SJCRH30 (cell line): ENCODE data around the gene FHAD1. TPM values are rescaled to one million over a fixed set of nuclear protein-coding genes. Genes with fewer than 3 reads are reported as not detected.

Experiments
- DNase-seq, 2 experiments: peaks; one replicate each; pipeline ENCODE4 v3.0.0-alpha.2; 2015 to 2020
- H3K27ac ChIP-seq: fragments of 250-450 bp; sonication (Bioruptor Pico); 2 replicates; pipeline ENCODE4 v1.5.1; 2020; ENCODE audit warnings: mild to moderate bottlenecking, moderate library complexity
- H3K27me3 ChIP-seq: fragments of 250-450 bp; sonication (Bioruptor Pico); 2 replicates; pipeline ENCODE4 v1.5.1; 2020; ENCODE audit warnings: mild to moderate bottlenecking, moderate library complexity
- H3K36me3 ChIP-seq: fragments of 250-450 bp; sonication (Bioruptor Pico); 2 replicates; pipeline ENCODE4 v1.5.1; 2020; ENCODE audit warnings: mild to moderate bottlenecking, moderate library complexity
- H3K4me1 ChIP-seq: fragments of 250-450 bp; sonication (Bioruptor Pico); 2 replicates; pipeline ENCODE4 v1.5.1; 2020; ENCODE audit warnings: mild to moderate bottlenecking, moderate library complexity
- H3K4me3 ChIP-seq: fragments of 250-450 bp; sonication (Bioruptor Pico); 2 replicates; pipeline ENCODE4 v1.5.1; 2020; ENCODE audit warnings: mild to moderate bottlenecking, moderate library complexity
- H3K9me3 ChIP-seq: fragments of 250-450 bp; sonication (Bioruptor Pico); replicated peaks from 2 replicates; pipeline ENCODE4 v1.5.1; 2020; ENCODE audit warnings: mild to moderate bottlenecking, moderate library complexity
- total RNA-seq: library from RNA; depleted of rRNA; stranded (reverse); fragments of >200 nt; shearing (Covaris generic); gene quantifications from 2 replicates; pipeline ENCODE4 v1.2.3, GENCODE V29; 2014

FHAD1 gene
- total RNA-seq, 1 experiment from 2014 or later = 1.7 TPM

DNA sequence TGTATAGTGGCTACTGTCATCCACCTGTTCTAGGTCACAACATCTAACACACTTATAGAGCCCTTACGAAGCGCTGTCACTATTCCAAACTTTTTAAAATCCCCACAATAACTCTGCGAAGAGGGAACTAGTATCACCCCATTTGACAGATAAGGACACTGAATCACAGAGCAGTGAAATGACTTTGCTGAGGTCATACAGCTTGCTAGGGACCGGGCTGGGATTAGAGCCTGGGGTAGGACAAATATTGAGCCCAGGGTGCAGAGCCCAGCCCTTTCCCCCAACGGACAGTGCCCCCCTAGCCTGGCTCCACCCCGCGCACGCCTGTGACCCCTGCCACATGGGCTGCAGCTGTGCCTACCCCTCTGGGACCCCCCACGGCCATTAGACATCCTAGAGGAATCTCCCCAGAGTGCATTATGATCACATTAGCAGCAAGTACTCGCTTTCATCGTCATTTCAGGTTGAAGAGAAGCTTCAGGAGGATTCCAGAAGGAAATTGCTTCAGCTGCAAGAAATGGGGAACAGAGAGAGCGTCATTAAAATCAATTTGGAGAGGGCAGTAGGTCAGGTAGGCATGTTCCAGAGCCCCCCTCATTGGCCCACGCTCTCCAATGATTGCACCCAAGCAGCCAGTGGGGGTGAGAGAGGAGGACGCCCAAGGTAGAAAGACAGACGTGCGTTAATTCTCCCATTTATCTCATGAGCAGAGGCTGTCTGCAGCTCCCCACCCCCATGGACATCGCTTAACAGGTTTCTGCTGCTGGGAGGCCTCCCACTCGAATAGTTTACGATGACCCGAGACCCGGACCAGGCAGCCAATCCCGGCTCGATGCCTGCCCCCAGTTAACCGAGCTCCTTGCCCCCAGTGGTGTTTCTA, 77.2 kb downstream of the FHAD1 start:
- DNase-seq = peak; percentile 51 to 61

DNA sequence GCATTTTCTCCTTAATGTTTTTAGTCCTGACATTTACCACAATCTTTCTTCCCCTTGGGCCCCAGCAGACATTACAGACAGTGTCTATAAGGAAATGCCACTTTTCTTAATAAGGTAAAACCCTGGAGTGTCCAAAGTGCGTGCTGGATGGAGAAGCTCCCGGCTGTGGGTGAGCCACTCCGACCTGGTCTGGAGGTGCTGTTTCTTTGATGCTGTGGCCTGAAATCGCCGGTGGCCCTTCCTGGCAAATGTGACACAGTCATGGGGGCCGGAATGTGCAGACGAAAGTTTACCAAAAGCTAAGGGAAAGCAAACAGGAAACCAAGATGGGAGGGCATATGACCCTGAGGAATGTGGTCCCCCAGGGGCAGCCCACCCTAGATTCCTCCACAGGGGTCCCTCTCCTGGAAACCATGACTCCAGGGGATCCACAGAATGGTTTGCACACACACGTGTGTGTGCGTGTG, 77.9 kb downstream of the FHAD1 start:
- no peaks in the 10 kb centered on the region for H3K27me3 ChIP-seq
- H3K27ac ChIP-seq = no peak overlapping the region
- H3K36me3 ChIP-seq = no peaks in the 10 kb centered on the region
- peaks cover 33% of the 10 kb centered on the region for H3K4me1 ChIP-seq
- DNase-seq = no peak
- no peaks in the 10 kb centered on the region for H3K9me3 ChIP-seq
- H3K4me3 ChIP-seq = peak overlapping the region; percentile 25

More for the DNA sequence above, 77.2 kb downstream of the FHAD1 start:
- H3K4me1 ChIP-seq = peaks cover 30% of the 10 kb centered on the region
- H3K36me3 ChIP-seq = no peaks in the 10 kb centered on the region
- peak overlapping the region; percentile 25 for H3K4me3 ChIP-seq
- no peak overlapping the region for H3K27ac ChIP-seq
- H3K9me3 ChIP-seq = no peaks in the 10 kb centered on the region
- H3K27me3 ChIP-seq = no peaks in the 10 kb centered on the region

DNA sequence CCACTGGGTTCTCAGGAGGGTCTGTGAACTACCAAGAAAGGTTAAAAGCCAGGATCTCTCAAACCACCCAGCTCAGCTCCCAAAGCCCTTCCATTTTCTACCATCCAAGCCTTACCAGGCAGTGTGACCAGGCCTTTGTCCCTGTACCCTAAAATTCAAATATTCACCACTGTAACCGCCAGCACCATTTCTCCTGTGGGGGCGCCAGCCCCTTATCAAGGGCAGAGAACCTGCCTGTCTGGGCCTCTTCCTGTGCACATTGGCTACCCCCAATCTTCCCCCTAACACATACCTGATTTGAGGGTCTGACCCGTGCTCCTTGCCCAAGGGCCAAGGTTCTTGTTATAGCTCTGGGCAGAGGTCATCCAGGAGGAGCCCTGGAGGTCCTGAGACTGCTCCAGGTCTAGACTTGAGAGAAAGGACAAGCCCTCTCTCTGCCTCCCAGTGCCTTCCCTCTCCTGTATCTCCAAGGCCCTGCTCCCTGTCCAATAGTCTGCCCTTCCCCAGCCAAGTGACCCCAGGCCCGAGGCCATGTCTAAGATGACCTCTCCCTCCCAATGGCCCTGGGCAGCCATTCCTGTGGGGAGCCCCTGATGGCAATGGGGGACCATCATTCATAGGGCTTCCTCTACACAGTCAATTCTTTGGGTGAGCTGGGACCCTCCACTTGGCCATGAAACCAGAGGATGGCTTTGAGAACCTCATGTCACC, 78.5 kb downstream of the FHAD1 start:
- no peaks in the 10 kb centered on the region for H3K27me3 ChIP-seq
- H3K4me3 ChIP-seq = no peak overlapping the region
- peaks cover 33% of the 10 kb centered on the region for H3K4me1 ChIP-seq
- H3K36me3 ChIP-seq = no peaks in the 10 kb centered on the region
- no peak overlapping the region for H3K27ac ChIP-seq
- H3K9me3 ChIP-seq = no peaks in the 10 kb centered on the region
- no peak for DNase-seq

DNA sequence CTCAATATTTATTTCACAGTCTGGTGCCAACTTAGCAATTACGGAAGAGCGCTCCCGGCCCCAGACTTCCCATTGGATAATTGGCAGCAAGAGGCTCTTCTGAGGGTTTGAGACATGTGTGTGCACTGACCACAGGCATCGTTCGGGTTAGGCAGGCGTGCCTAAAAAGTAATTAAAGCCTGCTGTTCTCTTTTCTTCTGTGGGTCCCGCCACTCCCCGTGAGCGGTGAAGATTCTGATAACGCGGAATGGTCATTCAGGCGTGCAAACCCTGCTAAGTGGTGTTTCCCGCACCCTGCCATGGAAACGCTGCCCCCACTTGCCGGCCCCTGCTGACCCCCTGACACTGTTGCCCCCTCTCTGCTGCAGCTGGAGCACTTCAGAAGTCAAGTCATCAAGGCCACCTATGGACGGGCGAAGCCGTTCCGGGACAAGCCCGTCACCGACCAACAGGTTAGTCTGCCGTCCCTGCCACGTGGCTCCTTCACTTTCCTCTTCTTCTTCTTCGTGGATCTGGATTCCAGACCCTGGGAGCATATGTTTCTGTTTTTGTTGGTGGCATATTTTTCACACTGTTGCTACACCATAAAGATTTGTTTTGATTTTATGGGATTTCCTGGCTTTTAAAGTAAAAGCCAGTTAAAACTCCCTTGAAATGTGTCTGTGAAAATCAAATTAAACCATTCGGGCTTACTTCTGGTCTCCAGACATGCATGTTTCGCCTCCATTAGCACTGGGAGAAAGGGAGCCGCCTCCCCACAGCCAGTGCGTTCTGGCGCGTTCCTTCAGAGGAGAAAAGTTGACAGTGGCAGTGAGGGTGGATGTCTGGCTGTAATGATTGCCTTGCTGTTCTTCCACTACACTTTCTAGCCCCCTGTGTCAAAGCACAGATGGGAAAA, 79.9 kb downstream of the FHAD1 start:
- Histone ChIP-seq H3K4me3 (peak overlapping the region; percentile 14), H3K4me1 (peaks cover 33% of the 10 kb centered on the region), H3K9me3 (no peaks in the 10 kb centered on the region), H3K27ac (no peak overlapping the region; the same call in 1 of the 2 replicates), H3K27me3 (no peaks in the 10 kb centered on the region), H3K36me3 (no peaks in the 10 kb centered on the region)
- peak; percentile 38 to 56 for DNase-seq

DNA sequence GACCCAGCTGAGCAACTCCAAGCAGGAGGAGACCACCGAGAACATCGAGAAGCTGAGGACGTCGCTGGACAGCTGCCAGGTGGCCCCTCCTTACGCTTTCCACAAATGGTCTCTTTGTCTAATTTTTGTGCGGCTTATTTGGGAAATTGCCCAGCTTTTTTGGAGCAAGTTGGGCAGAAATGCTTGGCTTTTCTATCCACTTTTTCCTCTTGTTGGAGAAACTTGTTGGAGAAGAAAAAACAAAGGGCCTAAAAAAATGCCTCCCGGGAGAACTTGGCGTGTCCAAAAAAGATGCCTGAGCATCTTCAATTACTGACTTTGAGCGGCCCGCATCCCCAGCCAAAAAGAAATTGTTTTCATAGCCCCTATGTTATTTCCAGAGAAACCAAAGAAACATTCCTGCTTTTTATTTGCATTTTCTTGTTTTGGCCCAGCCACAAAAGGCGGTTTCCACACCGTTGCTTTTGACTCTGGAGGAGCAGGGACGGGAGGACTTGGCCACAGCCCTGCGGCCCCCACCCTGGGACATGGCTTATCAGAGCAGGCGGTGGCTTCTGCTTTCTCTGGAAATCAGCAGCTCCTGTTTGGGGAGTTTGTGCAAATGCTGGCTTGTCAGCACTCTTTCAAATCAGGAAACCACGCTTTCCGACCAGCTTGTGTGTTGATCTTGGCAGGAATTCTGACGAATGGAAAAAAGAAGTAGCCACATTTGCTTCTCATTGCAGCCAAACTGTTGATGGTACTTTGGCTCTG, 81.5 kb downstream of the FHAD1 start:
- H3K4me1 ChIP-seq = peaks cover 37% of the 10 kb centered on the region
- no peaks in the 10 kb centered on the region for H3K27me3 ChIP-seq
- peak; percentile 64 to 73 for DNase-seq
- peak overlapping the region; percentile 2; the same call in 1 of the 2 replicates for H3K27ac ChIP-seq
- H3K36me3 ChIP-seq = no peaks in the 10 kb centered on the region
- peak overlapping the region; percentile 23 for H3K4me3 ChIP-seq
- H3K9me3 ChIP-seq = no peaks in the 10 kb centered on the region

DNA sequence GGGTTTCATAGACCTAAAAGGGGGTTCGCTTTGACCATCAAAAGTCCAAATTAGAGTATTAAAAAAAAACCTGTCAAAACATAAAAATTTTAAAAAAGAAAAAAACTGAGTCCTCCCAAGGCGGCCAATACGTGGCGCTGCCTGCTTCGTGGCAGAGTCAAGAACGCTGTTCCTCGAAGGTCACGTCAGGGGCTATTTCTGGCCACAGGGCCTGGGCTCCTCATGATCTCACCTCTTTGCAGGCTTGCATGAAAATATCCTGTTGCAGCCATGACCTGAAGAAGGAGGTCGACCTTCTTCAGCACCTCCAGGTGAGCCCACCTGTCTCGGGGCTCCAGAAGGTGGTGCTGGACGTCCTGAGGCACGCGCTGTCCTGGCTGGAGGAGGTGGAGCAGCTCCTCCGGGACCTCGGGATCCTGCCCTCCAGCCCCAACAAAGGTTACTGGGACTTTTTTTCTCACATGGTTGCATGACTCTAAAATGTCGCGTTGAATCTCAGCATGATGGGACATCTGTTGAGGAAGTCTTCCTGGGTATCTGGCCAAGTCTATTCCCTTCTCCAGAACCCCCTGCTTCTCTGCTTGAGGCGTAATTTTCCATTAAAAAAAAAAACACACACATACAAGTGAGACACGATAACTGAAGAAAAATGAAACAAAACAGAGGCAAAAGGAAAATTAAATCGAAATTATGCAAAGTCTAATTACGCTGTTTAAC, 82.2 kb downstream of the FHAD1 start:
- no peak overlapping the region; the same call in 1 of the 2 replicates for H3K27ac ChIP-seq

DNA sequence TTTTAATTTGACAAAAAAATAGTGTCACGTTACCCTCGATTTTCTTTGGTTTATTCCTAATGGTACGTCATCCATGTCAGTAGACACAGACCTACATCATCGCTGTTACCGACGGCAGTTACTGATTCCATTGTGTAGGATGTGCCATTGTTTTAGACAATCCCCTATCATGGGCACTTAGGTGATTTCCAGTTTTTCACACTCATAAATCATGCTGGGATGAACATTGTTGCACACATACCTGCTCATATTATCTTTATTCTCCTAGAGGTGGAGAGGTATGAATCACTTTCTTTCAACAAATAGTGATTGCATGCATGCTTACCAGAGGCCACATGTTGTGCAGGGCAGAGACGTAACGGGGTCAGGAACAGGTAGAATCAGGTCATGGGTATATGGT, 83.0 kb downstream of the FHAD1 start:
- no peak for DNase-seq
- H3K36me3 ChIP-seq = no peaks in the 10 kb centered on the region
- H3K4me1 ChIP-seq = peaks cover 23% of the 10 kb centered on the region

More for the DNA sequence above, 82.2 kb downstream of the FHAD1 start:
- H3K9me3 ChIP-seq = no peaks in the 10 kb centered on the region
- H3K4me1 ChIP-seq = peaks cover 31% of the 10 kb centered on the region
- H3K4me3 ChIP-seq = peak overlapping the region; percentile 23
- no peaks in the 10 kb centered on the region for H3K36me3 ChIP-seq
- H3K27me3 ChIP-seq = no peaks in the 10 kb centered on the region
- DNase-seq = peak; percentile 40 to 46

DNA sequence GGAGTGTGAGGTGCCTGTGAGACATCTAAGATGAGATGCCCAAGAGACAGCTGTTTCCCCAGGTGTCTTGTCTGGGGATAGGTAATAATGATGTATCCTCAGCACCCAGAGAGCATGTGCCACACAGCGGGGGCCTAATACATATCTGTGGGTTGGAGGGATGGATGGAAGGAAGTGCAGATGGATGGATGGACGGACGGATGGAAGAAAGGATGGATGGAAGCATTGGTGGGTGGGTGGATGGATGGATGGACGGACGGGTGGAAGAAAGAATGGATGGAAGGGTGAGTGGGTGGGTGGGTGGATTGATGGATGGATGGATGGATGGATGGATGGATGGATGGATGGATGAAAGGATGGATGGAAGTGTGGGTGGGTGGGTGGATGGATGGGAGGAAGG, 84.2 kb downstream of the FHAD1 start:
- Histone ChIP-seq H3K27me3 (no peaks in the 10 kb centered on the region), H3K4me1 (peaks cover 21% of the 10 kb centered on the region), H3K4me3 (no peak overlapping the region), H3K27ac (no peak overlapping the region), H3K36me3 (no peaks in the 10 kb centered on the region), H3K9me3 (no peaks in the 10 kb centered on the region)
- no peak for DNase-seq

More for the DNA sequence above, 83.0 kb downstream of the FHAD1 start:
- Histone ChIP-seq H3K27me3 (no peaks in the 10 kb centered on the region), H3K9me3 (no peaks in the 10 kb centered on the region), H3K4me3 (no peak overlapping the region), H3K27ac (no peak overlapping the region)

DNA sequence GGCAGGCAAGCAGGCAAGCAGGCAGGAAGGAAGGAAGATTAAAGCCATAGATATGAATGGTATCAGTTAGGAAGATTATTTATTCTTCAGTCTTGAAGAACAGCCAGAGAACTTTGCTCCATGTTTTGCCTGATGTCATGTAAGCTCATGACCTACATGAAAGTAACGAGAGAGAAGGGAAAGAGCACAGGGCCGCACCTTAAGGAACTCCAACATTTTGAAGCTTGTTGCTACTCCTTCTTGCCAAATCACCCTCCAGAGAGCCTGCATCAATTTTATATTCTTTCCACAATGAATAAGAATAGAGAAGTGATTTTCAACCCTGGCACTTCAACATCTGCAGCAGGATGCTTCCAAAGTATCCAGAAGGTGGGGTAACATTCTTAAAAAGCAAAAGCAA, 84.7 kb downstream of the FHAD1 start:
- Histone ChIP-seq H3K9me3 (no peaks in the 10 kb centered on the region), H3K4me3 (no peak overlapping the region), H3K36me3 (no peaks in the 10 kb centered on the region), H3K27ac (no peak overlapping the region), H3K4me1 (peaks cover 21% of the 10 kb centered on the region), H3K27me3 (no peaks in the 10 kb centered on the region)
- DNase-seq = no peak

DNA sequence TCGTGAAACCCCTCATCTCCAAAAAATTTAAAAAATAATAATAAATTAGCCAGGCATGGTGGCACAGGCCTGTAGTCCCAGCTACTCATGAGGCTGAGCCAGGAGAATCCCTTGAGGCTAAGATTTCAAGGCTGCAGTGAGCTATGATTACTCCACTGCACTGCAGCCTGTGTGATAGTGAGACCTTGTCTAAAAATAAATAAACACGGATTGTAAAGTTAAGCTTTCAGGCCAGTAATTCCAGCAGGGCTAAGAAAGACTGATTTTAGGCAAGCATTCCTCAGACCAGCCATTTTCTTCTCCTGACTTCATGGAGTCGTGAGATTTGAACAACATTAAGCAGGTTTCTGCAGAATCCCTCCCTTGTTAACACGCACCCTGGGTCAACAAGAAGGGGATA, 85.5 kb downstream of the FHAD1 start:
- H3K27me3 ChIP-seq = no peaks in the 10 kb centered on the region
- no peak for DNase-seq
- no peaks in the 10 kb centered on the region for H3K36me3 ChIP-seq
- no peaks in the 10 kb centered on the region for H3K9me3 ChIP-seq
- H3K4me1 ChIP-seq = peaks cover 25% of the 10 kb centered on the region
- no peak overlapping the region for H3K27ac ChIP-seq
- no peak overlapping the region for H3K4me3 ChIP-seq

DNA sequence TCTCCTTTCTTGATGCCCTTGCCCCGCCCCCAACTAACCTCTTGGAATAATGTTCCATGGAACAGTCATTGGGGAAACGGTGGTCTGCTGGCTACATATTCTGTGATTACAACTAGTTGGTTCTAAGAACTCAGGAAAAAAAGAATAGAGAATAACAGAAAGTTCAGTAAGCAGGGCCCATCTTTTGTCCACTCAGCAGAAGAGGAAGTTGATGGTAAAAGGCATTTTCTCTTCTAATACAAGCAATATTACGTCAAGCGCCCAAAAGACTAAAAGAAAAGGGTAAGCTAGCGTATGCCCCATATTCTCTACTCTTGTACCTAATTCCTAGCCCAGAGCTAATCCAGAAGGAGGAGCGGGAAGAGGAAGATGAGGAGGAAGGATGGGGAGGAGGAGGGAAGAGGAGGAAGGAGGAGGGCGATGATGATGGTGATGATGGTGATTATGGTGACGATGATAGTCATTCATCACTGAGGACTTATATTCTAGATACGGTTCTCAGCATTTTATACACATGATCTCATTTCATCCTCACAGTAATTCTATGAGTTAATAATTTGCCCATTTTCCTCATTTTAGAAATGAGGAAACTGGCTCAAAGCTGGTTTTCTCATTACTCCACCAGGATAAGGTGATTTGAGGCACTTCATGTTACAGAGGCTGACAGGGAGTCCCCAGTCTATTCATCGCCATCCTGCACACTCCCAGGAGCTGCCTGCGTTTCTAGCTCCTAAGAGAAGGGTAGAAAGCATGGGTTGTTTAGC, 86.1 kb downstream of the FHAD1 start:
- no peak overlapping the region for H3K27ac ChIP-seq
- DNase-seq = no peak

DNA sequence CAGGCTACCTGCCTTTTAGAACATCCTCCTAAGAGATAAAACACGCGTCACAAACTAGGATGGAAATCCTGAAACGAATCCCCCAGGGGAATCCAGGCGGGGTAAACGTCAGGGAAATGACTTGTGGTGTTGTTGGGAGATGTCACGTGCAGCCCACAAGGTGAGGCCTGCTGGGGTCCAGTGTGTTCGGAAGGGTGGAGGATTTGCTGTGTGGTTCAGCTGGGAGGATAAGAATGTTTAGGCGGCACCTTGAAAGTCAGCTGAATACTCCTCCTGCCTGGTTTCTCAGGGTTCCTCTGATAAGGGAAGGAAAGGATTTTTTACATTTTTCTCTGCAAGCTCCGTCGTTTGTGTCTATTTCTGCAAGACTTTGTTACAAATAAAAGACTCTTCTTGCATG, 88.0 kb downstream of the FHAD1 start:
- Histone ChIP-seq H3K4me3 (no peak overlapping the region), H3K4me1 (peaks cover 21% of the 10 kb centered on the region), H3K9me3 (no peaks in the 10 kb centered on the region), H3K36me3 (no peaks in the 10 kb centered on the region), H3K27me3 (no peaks in the 10 kb centered on the region), H3K27ac (no peak overlapping the region)
- no peak for DNase-seq

More for the DNA sequence above, 86.1 kb downstream of the FHAD1 start:
- Histone ChIP-seq H3K4me3 (no peak overlapping the region), H3K27me3 (no peaks in the 10 kb centered on the region), H3K9me3 (no peaks in the 10 kb centered on the region), H3K4me1 (peaks cover 31% of the 10 kb centered on the region), H3K36me3 (no peaks in the 10 kb centered on the region)

DNA sequence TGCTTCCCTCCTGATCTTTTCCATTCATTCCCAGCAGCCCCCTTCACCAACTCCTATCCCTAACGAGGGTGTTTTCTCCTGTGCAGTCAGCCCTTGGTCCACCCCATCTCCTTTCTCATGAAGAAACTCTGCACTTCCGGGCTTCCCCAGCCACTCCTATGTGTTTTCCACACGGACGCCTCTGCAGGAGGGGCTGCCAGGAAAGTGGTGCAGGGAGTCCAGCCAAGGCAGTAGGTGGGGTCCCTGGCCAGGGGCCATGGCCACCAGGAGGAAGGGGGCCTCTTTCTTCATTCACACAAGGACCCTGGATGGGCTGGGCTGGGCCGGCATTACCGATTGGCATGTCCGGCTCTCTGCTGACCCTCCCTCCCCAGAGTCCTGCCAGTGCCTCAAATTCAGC, 89.8 kb downstream of the FHAD1 start:
- Histone ChIP-seq H3K4me1 (peaks cover 21% of the 10 kb centered on the region), H3K36me3 (no peaks in the 10 kb centered on the region), H3K27ac (peak overlapping the region; percentile 90), H3K27me3 (no peaks in the 10 kb centered on the region), H3K4me3 (no peak overlapping the region), H3K9me3 (no peaks in the 10 kb centered on the region)
- no peak for DNase-seq
